ENCODE results near the gene KLHDC7A. TPM values are rescaled to one million over a fixed set of nuclear protein-coding genes. Genes with fewer than 3 reads are reported as not detected.

The KLHDC7A gene
- total RNA-seq, 2 donors from 2014 or later, result 0.34 to 0.36 TPM

DNA sequence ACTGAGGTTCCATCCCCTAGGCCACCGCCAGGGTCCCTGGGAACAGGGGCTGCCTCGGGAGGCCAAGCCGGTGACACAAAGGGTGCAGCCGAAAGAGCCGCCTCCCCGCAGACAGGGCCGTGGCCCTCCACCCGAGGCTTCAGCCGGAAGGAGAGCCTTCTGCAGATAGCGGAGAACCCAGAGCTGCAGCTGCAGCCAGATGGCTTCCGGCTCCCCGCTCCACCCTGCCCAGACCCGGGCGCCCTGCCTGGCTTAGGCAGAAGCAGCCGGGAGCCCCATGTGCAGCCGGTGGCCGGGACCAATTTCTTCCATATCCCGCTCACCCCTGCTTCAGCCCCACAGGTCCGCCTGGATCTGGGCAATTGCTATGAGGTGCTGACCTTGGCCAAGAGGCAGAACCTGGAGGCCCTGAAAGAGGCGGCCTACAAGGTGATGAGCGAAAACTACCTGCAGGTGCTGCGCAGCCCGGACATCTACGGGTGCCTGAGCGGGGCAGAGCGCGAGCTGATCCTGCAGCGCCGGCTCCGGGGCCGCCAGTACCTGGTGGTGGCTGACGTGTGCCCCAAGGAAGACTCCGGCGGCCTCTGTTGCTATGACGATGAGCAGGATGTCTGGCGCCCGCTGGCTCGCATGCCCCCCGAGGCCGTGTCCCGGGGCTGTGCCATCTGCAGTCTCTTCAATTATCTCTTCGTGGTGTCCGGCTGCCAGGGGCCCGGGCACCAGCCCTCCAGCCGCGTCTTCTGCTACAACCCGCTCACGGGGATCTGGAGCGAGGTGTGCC, 1.4 kb downstream of the KLHDC7A start:
- Histone ChIP-seq H3K9me3 (no peaks in the 10 kb centered on the region), H3K36me3 (no peaks in the 10 kb centered on the region), H3K27ac (no peak overlapping the region), H3K4me3 (no peak overlapping the region), H3K27me3 (replicated peaks; ENCODE audit: insufficient read depth) (no peaks in the 10 kb centered on the region), H3K4me1 (replicated peaks) (no peaks in the 10 kb centered on the region)
- TF ChIP-seq POLR2AphosphoS5 (IDR thresholded peaks at IDR 0.05), result no peak
- no peak for DNase-seq (ENCODE audit: low spot score)
- WGBS, result 94% methylated on average over 47 of the region's 49 CpGs
- intact Hi-C loops (cut with DNase I), result no loop called here

DNA sequence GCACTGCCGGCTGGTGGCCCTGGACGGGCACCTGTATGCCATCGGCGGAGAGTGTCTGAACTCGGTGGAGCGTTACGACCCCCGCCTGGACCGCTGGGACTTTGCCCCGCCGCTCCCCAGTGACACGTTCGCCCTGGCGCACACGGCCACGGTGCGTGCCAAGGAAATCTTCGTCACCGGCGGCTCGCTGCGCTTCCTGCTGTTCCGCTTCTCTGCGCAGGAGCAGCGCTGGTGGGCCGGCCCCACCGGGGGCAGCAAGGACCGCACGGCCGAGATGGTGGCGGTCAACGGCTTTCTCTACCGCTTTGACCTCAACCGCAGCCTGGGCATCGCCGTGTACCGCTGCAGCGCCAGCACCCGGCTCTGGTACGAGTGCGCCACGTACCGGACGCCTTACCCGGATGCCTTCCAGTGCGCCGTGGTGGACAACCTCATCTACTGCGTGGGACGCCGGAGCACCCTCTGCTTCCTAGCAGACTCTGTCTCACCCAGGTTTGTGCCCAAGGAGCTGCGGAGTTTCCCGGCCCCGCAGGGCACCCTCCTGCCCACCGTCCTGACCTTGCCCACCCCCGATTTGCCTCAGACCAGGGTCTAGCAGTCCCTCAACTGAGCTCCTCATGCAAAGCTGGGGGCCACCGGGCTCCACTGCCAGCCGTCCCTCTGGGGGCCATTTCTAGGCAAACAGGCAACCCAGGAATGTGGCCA, 2.1 kb downstream of the KLHDC7A start:
- Histone ChIP-seq H3K4me3 (no peak overlapping the region), H3K36me3 (no peaks in the 10 kb centered on the region), H3K27me3 (replicated peaks; ENCODE audit: insufficient read depth) (no peaks in the 10 kb centered on the region), H3K9me3 (no peaks in the 10 kb centered on the region), H3K4me1 (replicated peaks) (no peaks in the 10 kb centered on the region), H3K27ac (no peak overlapping the region)
- intact Hi-C loops (cut with DNase I), result no loop called here
- no peak for DNase-seq (ENCODE audit: low spot score)
- no peak for TF ChIP-seq POLR2AphosphoS5 (IDR thresholded peaks at IDR 0.05)
- TF ChIP-seq POLR2A (IDR thresholded peaks at IDR 0.05), result no peak
- TF ChIP-seq, protein P1, sequence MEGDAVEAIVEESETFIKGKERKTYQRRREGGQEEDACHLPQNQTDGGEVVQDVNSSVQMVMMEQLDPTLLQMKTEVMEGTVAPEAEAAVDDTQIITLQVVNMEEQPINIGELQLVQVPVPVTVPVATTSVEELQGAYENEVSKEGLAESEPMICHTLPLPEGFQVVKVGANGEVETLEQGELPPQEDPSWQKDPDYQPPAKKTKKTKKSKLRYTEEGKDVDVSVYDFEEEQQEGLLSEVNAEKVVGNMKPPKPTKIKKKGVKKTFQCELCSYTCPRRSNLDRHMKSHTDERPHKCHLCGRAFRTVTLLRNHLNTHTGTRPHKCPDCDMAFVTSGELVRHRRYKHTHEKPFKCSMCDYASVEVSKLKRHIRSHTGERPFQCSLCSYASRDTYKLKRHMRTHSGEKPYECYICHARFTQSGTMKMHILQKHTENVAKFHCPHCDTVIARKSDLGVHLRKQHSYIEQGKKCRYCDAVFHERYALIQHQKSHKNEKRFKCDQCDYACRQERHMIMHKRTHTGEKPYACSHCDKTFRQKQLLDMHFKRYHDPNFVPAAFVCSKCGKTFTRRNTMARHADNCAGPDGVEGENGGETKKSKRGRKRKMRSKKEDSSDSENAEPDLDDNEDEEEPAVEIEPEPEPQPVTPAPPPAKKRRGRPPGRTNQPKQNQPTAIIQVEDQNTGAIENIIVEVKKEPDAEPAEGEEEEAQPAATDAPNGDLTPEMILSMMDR (IDR thresholded peaks at IDR 0.05), result no peak
- 96% methylated on average over 57 of the region's 57 CpGs for WGBS

DNA sequence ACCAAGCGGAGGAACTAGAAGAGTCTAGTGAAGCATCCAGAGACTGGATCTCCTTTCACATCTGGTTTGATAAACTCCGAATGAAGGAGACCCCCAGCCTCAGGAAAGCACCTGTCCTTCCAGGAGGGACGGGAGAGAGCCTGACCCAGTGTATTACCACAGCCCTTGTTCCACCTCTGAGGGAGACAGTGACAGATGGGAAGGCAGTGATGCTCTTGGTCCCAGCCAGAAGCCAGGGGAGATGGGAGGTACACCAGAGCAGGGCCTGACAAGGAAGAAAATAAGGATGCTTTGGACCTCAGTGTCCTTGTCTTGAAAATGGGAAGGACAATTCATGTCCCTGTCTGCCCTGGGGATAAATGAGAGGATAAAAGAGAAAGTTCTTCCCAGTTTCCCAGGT, 3.5 kb downstream of the KLHDC7A start:
- H3K4me1 ChIP-seq (replicated peaks), result no peaks in the 10 kb centered on the region
- no peak for TF ChIP-seq POLR2A (IDR thresholded peaks at IDR 0.05)
- TF ChIP-seq, protein P1 (IDR thresholded peaks at IDR 0.05), result no peak
- intact Hi-C loops (cut with DNase I), result no loop called here
- H3K36me3 ChIP-seq, result no peaks in the 10 kb centered on the region
- 97% methylated on average over 3 of the region's 3 CpGs for WGBS
- no peak for DNase-seq (ENCODE audit: low spot score)
- no peaks in the 10 kb centered on the region for H3K27me3 ChIP-seq (replicated peaks; ENCODE audit: insufficient read depth)
- H3K4me3 ChIP-seq, result no peak overlapping the region
- no peaks in the 10 kb centered on the region for H3K9me3 ChIP-seq
- H3K27ac ChIP-seq, result no peak overlapping the region

- TF ChIP-seq POLR2AphosphoS5 (IDR thresholded peaks at IDR 0.05) (no peak), POLR2A (IDR thresholded peaks at IDR 0.05) (no peak)
- TF ChIP-seq, protein P1 (IDR thresholded peaks at IDR 0.05), result no peak
- no peaks in the 10 kb centered on the region for H3K27me3 ChIP-seq (replicated peaks; ENCODE audit: insufficient read depth)
- no peak overlapping the region for H3K27ac ChIP-seq
- WGBS, result 73% methylated on average over 2 of the region's 2 CpGs
- no peak for DNase-seq (ENCODE audit: low spot score)
- H3K36me3 ChIP-seq, result no peaks in the 10 kb centered on the region
- no peak overlapping the region for H3K4me3 ChIP-seq
- H3K9me3 ChIP-seq, result no peaks in the 10 kb centered on the region
- intact Hi-C loops (cut with DNase I), result no loop called here
- H3K4me1 ChIP-seq (replicated peaks), result no peaks in the 10 kb centered on the region
Measured at GRCh38 chr1:18484721-18485120, 4.0 kb downstream of the KLHDC7A start.

GRCh38 chr1:18485227-18485626, 4.5 kb downstream of the KLHDC7A start:
- no peak overlapping the region for H3K27ac ChIP-seq
- H3K9me3 ChIP-seq, result no peaks in the 10 kb centered on the region
- no peaks in the 10 kb centered on the region for H3K36me3 ChIP-seq
- no peak for TF ChIP-seq POLR2A (IDR thresholded peaks at IDR 0.05)
- TF ChIP-seq, protein P1 (IDR thresholded peaks at IDR 0.05), result no peak
- no peak for TF ChIP-seq POLR2AphosphoS5 (IDR thresholded peaks at IDR 0.05)
- 100% methylated on average over 4 of the region's 4 CpGs for WGBS
- DNase-seq (ENCODE audit: low spot score), result no peak
- H3K4me3 ChIP-seq, result no peak overlapping the region
- H3K4me1 ChIP-seq (replicated peaks), result no peaks in the 10 kb centered on the region
- H3K27me3 ChIP-seq (replicated peaks; ENCODE audit: insufficient read depth), result no peaks in the 10 kb centered on the region
- intact Hi-C loops (cut with DNase I), result no loop called here
